ENCODE results near the gene ZC3H13.

DNA sequence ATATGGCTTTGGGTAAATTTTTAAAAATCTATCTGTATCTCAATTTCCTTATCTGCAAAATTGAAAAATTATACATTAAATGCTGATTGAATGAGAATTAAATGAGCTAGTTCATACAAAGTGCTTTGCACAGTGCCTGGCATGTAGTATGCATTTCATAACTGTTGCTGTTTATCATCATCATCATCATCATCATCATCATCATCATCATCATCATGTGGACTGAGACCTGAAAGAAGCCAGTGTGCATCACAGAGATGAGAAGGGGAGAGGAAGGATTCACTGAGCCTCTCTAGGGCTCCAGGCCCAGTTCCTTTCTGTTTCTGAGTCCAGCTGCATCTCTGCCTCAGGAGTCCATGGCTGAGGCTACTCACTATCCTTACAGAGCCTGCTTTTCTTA, 6.9 kb upstream of the ZC3H13 start:
- TF ChIP-seq, protein P1, sequence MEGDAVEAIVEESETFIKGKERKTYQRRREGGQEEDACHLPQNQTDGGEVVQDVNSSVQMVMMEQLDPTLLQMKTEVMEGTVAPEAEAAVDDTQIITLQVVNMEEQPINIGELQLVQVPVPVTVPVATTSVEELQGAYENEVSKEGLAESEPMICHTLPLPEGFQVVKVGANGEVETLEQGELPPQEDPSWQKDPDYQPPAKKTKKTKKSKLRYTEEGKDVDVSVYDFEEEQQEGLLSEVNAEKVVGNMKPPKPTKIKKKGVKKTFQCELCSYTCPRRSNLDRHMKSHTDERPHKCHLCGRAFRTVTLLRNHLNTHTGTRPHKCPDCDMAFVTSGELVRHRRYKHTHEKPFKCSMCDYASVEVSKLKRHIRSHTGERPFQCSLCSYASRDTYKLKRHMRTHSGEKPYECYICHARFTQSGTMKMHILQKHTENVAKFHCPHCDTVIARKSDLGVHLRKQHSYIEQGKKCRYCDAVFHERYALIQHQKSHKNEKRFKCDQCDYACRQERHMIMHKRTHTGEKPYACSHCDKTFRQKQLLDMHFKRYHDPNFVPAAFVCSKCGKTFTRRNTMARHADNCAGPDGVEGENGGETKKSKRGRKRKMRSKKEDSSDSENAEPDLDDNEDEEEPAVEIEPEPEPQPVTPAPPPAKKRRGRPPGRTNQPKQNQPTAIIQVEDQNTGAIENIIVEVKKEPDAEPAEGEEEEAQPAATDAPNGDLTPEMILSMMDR (IDR thresholded peaks at IDR 0.05 in 4 of 5, conservative IDR thresholded peaks at IDR 0.05 in 1 of 5) = no peak
- no peak for TF ChIP-seq POLR2A (IDR thresholded peaks at IDR 0.05)

All from gastrocnemius medialis (tissue), 4 donors.